Right renal cortex interstitium (tissue), 3 donors: ENCODE data around the gene OR13C5. TPM values are rescaled to one million over a fixed set of nuclear protein-coding genes. Genes with fewer than 3 reads are reported as not detected.

Source experiments
- DNase-seq, 3 donors: peaks; one replicate each; pipeline ENCODE4 v3.0.0-alpha.2; 2013; ENCODE audit warnings: low read depth in 3 of 3, low spot score in 2 of 3
- polyA plus RNA-seq, 3 donors: library from polyadenylated mRNA; unstranded; fragments of 120-200 nt; gene quantifications; one replicate each; pipeline ENCODE4 v1.2.1, GENCODE V29; 2013; ENCODE audit not compliant: insufficient read length in 3 of 3

The OR13C5 gene
- polyA plus RNA-seq, 3 donors, result not detected

GRCh38 chr9:104555521-104555920 lies 43.7 kb downstream of the OR13C5 start:
- DNase-seq, result no peak

- DNase-seq, result no peak
These were observed 46.0 kb downstream of the OR13C5 start for GRCh38 chr9:104553261-104553660.

Other genes starting within 250 kb of the OR13C5 start
- not detected for gene OR13F1, start 95.2 kb downstream of the OR13C5 start, polyA plus RNA-seq
- gene OR13C4, start 72.2 kb downstream of the OR13C5 start, polyA plus RNA-seq, result not detected
- not detected for gene OR13C3, start 62.6 kb downstream of the OR13C5 start, polyA plus RNA-seq
- not detected for gene OR13C8, start 30.2 kb downstream of the OR13C5 start, polyA plus RNA-seq
- not detected for gene OR13C2, start 6.2 kb upstream of the OR13C5 start, polyA plus RNA-seq
- gene OR13C9, start 18.8 kb upstream of the OR13C5 start, polyA plus RNA-seq, result not detected
- not detected for gene OR13D1, start 95.1 kb upstream of the OR13C5 start, polyA plus RNA-seq
- 10 to 100 TPM; 53.3 to 63.0 (median 56.1) TPM for gene NIPSNAP3A, start 148.3 kb upstream of the OR13C5 start, polyA plus RNA-seq
- gene NIPSNAP3B, start 164.7 kb upstream of the OR13C5 start, polyA plus RNA-seq, result 10 to 100 TPM; 10.9 to 12.2 (median 11.6) TPM